ENCODE measurements around the gene VMAC. TPM values are rescaled to one million over a fixed set of nuclear protein-coding genes. Genes with fewer than 3 reads are reported as not detected.
"Not testable (repeated sequence)": the region's sequence is repeated elsewhere in the genome, so short reads cannot be mapped to it uniquely, and the experiment has no call there.

VMAC gene
- total RNA-seq, 2 donors from 2014 or later = 1.9 to 3.3 TPM

- no peak for DNase-seq
- no peak for ATAC-seq
- intact Hi-C loops (cut with DNase I) = no loop called here
These were observed 22.2 kb upstream of the VMAC start for GRCh38 chr19:5882421-5882968.

DNA sequence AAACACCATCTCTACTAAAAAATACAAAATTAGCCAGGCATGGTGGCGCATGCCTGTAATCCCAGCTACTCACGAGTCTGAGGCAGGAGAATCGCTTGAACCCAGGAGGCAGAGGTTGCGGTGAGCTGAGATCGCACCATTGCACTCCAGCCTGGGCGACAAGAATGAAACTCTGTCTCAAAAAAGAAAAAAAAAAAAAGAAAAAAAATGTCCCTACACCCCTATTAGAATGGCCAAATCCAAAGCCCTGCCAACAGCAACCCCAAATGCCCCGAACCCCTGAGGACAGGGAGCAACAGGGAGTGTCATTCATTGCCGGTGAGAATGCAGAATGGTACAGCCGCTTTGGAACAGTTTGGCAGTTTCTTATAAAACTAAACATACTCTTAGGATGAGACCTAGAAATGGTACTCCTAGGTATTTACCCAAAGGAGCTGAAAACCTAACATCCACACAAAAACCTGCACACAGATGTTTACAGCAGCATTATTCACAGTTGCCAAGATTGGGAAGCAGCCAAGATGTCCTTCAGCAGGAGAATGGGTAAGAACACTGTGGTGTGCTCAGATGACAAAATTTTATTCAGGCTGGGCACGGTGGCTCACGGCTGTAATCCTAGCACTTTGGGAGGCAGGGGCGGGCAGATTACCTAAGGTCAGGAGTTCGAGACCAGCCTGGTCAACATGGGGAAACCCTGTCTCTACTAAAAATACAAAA lies 21.4 kb upstream of the VMAC start:
- ATAC-seq; DNase-seq; intact Hi-C loops (cut with DNase I): not testable (repeated sequence)

- DNase-seq; intact Hi-C loops (cut with DNase I); ATAC-seq: not testable (repeated sequence)
These were observed 20.4 kb upstream of the VMAC start for GRCh38 chr19:5884065-5884811.

- no peak for DNase-seq
- intact Hi-C loops (cut with DNase I) = no loop called here
- ATAC-seq = no peak
These were observed 15.2 kb upstream of the VMAC start for GRCh38 chr19:5889288-5889971.

- DNase-seq (no peak), ATAC-seq (no peak)
- intact Hi-C loops (cut with DNase I) = loop anchor here (5.0 kb wide), 2 partner anchors 63 to 88 kb away; no protein-coding TSS in a partner anchor
These were observed 14.6 kb upstream of the VMAC start for GRCh38 chr19:5890099-5890498.

GRCh38 chr19:5891572-5891937 lies 13.1 kb upstream of the VMAC start:
- intact Hi-C loops (cut with DNase I) = loop anchor here (5.0 kb wide), 2 partner anchors 64 to 89 kb away; no protein-coding TSS in a partner anchor
- ATAC-seq (no peak), DNase-seq (no peak)

DNA sequence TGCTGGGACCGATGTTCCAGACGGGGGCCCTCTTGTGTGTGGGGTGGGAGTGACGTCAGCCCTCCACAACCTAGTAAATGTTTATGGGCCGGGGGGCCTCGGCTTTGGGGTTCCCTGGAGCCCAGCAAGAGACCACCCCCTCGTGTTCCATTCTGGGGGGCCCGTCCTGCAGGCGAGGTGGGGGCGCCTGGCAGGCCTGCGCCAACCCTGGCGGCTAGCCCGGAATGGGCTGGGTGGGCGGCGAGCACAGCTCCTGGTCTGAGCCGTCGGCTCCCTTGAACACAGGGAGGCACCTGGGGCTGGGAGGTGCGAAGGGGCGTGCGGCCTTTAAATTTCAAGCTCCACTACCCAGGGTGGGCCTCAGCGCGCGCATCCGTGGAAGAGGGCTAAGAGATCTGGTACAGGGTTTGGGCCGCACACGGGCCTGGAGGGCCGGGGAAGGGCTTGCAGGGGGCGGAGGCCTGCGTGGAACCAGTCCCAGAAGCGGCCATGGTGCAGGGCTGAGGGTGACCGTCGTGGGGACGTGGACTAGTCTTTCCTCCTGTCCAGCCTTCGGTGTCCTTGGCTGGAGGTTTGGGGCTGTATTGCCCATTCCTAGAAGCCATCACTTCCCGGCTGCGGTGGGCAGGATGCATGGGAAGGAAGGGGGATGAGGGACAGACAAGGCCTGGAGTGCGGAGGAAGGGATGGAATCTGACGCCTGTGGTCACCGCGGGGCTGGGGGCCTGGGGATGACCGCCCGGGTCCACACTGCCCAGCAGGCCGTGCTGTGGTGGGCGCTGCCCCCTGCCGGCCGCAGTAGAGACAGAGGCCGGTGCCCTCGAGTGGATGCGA lies 12.5 kb upstream of the VMAC start:
- ATAC-seq = peak; percentile 43 to 54
- peak; percentile 64 for DNase-seq
- intact Hi-C loops (cut with DNase I) = loop anchor here (5.0 kb wide), 2 partner anchors 65 to 90 kb away; no protein-coding TSS in a partner anchor

DNA sequence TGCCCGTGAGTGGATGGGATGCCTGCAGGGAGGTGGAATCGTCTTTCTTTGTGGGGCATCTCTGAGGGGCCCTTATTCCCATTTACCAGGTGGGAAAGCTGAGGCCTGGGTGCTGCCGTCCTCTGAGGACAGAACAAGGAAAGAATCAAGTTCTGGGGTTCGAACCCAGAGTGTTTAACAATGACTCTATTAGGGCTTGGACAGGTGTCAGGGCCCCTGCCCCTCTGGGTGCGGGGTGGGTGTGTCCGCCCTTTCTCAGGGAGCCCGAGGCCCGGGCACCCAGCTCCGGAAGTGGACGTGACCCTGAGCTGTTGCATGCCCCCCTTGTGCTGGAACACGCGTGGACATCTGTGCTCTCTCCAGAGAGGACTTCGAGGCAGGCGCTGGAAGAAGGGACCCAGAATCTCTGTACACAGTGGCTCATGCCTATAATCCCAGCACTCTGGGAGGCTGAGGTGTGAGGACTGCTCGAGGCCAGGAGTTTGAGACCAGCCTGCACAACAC lies 11.8 kb upstream of the VMAC start:
- intact Hi-C loops (cut with DNase I) = loop anchor here (5.0 kb wide), 2 partner anchors 66 to 91 kb away; no protein-coding TSS in a partner anchor
- ATAC-seq = no peak

DNA sequence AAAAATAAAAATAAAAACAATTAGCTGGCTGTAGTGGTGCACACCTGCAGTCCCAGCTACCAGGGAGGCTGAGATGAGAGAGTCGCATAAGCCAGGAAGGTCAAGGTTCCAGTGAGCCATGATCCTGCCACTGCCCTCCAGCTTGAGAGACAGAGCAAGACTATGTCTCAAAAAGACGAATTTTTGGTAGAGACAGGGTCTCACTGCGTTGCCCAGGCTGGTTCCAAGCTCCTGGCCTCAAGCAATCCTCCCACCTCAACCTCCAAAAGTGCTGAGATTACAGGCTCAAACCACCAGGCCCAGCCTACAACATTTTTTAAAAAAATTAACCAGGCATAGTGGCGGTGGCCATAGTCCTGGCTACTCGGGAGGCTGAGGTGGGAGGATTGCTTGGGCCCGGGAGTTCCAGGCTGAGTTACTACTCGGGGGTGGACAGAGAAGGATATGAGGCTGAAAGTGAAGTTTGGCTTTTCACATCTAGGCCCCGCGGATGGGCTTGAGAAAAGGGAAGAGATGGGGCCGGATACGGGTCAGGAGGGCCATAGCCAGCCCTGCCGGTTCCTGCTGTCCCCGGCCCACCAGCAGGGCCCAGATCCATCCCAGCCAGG lies 11.3 kb upstream of the VMAC start:
- intact Hi-C loops (cut with DNase I) = loop anchor here (5.0 kb wide), 2 partner anchors 66 to 91 kb away; no protein-coding TSS in a partner anchor
- DNase-seq (no peak), ATAC-seq (no peak)

More for the DNA sequence above, 11.8 kb upstream of the VMAC start:
- DNase-seq = no peak

DNA sequence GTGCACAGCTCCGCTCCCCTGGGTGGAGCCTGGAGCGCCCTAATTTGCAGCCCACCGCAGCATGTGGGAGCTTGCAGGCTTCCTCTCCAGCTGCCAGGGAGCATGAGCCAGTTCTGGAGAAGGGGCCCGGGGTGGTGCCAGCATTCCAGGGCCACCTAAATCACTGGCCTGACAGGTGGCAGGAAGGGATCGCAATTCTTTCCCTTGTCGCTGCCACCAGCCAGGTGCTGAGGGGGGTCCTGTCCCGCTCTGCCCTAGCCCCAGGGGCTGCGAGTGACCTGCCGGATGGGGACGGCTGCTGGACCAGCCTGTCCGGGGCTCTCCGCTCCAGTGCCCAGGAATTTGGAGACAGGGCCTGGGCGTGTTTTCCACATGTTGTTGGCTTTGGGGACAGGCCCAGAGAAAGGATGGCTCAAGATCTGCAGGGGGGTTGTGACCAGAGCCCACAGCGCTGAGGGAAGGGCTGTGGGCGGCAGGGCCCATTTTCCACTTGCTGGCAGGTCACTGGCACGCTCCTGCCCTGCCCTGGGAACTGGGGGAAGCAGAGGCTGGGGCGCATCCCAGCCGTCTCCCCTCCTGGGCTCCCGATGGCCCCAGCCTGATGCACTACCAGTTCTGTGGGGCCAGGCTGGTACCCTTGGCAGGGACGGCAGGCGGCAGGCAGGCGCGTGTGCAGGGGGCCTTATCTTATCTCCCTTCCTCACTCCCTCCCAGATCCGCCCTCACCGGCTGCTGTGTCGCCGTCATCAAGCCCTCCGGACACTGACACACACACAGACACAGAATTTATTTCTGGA lies 10.6 kb upstream of the VMAC start:
- ATAC-seq (peak; percentile 76 to 80), DNase-seq (peak; percentile 84)
- intact Hi-C loops (cut with DNase I) = loop anchor here (2.0 to 5.0 kb wide), 3 partner anchors 67 to 92 kb away; partner anchors contain the start of gene NRTN (in 1 of the 2)

GRCh38 chr19:5894704-5895349 lies 9.8 kb upstream of the VMAC start:
- DNase-seq = no peak
- ATAC-seq = peak; percentile 1 to 24
- intact Hi-C loops (cut with DNase I) = loop anchor here (2.0 to 5.0 kb wide), 3 partner anchors 68 to 93 kb away; partner anchors contain the start of gene NRTN (in 1 of the 2)

- DNase-seq = no peak
- peak; percentile 18 to 24 for ATAC-seq
- intact Hi-C loops (cut with DNase I) = loop anchor here in 1 of 2 donors (2.0 kb wide), 1 partner anchor 91 kb away; the partner anchor contains the start of gene NRTN
These were observed 9.3 kb upstream of the VMAC start for GRCh38 chr19:5895409-5895808.

- intact Hi-C loops (cut with DNase I) = loop anchor here in 1 of 2 donors (2.0 kb wide), 1 partner anchor 91 kb away; the partner anchor contains the start of gene NRTN
- DNase-seq = no peak
- no peak for ATAC-seq
These were observed 8.8 kb upstream of the VMAC start for GRCh38 chr19:5895890-5896289.

DNA sequence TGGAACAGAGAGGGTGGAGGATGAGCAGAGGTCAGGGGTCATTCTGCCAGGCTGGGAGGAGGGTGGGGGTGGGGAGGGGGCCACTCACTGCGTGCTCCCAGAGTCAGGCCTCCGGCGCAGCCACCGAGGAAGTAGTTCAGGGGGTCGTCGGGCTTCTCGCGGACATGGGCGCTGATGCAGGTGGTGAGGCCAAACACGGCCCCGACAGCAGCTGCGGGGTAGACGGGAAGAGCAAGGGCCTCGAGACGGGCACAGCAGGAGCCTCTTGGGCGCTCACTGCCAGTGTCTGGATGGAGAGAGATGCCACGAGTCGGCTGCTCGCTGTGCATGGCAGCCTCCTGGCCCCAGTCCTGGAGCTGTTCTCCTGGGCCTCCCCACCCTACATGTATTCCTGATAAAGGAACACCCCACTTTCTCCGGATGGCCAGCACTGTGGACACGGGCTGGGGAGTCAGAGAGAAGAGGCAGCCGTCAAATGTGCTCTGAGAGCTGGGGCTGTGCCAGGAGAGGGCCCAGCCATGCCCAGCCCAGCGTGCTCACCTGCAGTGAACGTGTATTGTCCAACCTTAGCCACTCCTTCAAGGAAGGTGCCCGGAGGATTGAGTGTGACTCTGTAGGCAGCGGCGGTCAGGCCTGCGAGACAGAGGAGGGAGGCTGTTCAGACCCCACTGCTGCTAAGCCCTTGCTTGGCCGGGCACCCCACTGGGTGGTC lies 8.2 kb upstream of the VMAC start:
- DNase-seq (no peak), ATAC-seq (no peak)
- intact Hi-C loops (cut with DNase I) = no loop called here

DNA sequence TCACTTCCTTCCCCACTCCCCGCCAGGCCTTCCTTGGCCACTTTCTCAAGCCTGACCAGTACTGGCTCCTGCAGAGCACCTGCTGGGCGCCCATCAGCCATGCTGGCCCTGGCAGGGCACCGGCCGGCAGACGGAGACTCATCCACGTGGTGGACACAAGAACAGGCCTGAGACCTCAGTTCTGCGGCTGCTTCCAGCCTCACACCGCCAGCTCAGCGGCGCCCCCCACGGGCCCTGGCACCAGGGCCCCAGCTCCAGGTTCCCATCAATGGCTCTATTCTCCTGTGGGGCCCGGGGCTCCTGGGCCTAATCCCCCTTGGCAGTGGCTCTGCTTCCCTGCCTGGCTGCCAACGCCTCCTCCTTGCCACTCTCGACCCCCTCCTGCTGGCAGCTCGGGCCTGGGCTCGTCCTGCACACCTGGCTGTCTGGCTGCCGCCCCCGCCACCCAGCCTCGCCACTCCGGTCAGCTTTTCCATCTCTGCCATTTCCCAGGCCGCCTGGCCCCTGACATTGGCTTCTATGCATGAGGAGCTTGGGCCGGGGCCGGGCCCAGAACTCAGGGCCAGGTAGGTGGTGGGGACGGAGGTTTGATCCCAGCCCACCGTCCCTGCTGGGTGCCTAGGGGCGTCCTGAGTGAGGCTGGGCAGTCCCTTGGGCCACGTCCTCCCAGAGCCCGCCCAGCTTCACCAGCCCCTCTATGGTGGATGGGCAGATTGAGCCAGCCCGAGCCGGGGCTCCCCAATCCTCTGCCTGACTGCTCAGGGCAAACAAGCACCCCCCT lies 7.3 kb upstream of the VMAC start:
- ATAC-seq = no peak
- intact Hi-C loops (cut with DNase I) = no loop called here
- DNase-seq = no peak

Measured in left cardiac atrium (tissue), 4 donors.